HG02943 (cell line): Measurements from ENCODE around the gene LRCH1.

ENCODE experiments used
- ATAC-seq: cut with Tn5 transposase; IDR thresholded peaks from one replicate; pipeline ENCODE4 v1.9.1; 2021; ENCODE audit warnings: mild to moderate bottlenecking, low read depth, moderate library complexity; ENCODE audit not compliant: unreplicated experiment

Gene LRCH1

DNA sequence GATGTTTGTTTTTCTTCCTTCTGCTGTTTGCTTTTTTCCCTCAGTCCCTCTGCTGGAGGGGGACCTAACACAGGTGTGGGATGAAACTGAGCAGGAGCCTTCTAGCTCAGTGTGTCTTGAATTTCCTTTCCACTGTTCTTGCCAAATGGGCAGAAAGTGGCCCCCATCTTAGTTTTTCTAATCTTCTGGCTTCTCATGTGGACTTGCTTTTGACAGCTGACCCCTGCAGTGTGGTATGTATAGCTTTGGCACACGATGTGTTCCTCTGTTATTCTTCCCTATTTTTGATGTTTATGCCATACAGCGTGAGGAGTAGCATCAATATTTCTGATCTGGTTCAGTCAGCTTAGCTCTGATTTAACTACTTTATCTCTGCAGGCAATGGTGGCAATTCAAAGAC, 8.3 kb downstream of the LRCH1 start:
- no peak for ATAC-seq

DNA sequence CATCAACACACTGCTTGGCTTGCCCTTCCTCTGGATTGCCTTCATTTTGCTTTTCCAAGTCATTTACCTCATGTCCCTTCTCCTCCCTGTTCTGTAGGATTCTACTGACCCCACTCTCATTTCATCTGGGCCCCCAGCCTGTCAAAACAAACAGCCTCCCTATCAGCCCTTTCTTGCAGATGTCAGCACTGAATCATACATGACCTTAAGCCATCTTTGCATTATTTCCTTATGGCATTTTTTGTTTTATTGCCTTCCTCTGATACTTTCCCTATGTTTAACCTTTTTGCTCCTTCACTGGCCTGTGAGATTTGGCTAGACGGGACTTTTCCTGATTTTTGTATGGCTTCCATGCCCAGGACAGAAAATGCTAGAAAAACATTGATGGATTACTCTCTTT, 8.7 kb downstream of the LRCH1 start:
- no peak for ATAC-seq

DNA sequence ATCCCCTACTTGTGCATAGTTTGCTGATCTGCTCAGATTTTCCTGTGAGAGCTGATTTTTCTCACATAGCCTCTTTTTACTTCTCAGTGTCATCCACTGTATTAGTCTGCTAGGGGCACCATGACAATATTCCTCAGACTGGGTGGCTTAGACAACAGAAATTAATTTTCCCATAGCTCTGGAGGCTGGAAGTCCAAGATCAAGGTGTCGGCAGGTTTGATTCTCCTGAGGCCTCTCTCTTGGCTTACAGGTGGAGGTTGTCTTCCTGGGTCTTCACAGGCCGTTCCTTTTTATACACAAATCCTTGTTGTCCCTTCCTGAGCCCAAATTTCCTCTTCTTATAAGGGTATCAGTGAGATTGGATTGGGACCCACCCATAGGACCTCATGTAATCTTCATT, 9.2 kb downstream of the LRCH1 start:
- no peak for ATAC-seq

DNA sequence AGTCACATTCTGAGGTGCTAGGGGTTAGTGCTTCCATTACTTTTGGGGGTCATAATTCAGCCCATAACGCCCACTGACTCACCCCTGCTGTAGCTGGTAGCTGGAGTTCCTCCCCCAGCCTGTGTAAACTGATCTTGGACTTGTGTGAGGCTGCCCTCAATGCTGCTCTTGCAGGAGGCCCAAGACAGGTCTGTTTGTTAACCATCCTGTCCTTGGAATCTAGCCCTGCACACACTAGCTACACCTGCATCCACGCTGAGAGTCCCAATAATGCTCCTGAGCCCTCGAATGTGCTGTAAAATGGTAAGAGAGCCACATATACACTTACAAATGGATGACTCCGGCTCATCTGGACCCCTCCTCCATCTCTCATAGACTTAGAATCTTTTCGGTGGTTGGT, 9.6 kb downstream of the LRCH1 start:
- ATAC-seq = no peak

DNA sequence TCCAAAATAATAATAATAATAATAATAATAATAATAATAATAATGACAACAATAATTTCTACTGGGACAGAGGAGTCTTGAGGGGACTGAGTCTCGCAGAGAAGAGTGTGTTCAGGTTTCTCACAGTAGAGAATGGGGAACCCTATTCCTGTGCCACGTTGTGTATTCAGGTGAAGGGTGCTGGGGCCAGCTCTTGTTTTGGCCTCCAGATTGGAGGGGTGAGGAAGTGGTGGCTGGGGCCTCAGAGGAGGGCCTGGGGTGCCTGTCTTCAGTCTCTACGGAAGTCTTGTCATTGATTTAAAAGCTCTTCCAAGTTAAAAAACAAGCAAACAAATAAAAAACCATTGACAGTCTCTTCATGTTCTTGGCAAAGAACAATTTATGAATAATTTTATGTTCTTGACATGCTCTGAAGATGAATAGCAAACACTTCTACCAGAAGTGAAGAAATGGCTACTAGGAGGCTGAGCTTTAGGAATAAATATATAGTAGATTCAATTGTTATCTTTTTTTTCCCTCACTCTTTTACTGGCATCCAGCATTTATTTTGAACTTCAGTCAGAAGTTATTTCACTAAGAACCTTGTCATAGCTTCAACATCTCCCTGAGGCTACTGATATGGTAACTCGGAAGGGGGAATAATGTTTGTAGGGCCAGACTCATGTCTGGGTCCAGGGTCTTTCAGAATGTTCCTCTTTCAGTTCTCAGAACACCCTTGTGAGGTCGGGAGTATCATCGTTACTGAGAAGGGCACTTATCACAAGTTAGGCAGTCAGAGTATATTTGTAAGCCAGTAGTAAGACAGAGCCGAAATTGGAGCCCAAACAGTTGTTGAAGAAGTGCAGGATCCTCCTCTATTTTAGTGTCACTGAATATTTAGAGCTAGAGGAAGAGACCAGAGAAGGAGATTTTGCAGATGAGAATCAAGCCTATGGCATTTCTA, 13.1 kb downstream of the LRCH1 start:
- ATAC-seq = no peak

DNA sequence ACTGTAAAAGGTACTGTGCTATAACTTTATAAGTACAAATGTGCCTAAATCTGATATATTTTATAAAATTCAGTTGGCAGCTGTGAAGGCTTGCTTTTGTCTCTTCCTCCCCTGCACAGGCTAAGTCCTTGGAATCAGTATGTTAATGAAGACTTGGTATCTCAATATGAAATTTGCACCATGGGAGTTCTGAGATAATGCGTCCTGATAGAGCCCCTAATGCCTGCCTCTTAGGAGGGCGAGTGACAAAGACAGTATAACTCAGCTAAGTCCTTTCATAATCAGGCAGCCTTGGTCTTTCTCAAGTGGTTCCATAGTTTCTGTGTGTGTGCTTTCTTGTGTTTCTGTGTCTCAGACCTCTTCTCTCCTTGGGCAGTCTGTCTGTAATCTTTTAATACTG, 14.7 kb downstream of the LRCH1 start:
- no peak for ATAC-seq

DNA sequence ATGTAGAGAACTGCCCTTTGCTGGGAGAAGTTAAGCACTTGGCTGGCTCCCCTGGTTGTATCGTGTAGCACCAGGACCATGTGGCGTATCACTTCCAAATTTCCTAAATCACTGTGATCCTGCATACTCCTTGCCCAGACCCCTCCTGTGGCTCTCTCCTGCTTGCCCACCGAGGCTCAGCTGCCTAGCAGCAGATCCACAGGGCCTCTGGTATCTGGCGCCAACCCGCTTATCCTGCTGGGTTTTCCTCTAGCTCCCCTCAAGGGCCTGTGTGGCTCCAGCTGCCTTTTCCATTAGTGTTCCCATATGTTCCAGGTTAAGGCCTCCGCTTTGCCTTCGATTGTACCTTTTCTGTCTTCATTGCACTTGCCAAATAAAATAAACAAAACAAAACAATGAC, 16.5 kb downstream of the LRCH1 start:
- ATAC-seq = no peak

DNA sequence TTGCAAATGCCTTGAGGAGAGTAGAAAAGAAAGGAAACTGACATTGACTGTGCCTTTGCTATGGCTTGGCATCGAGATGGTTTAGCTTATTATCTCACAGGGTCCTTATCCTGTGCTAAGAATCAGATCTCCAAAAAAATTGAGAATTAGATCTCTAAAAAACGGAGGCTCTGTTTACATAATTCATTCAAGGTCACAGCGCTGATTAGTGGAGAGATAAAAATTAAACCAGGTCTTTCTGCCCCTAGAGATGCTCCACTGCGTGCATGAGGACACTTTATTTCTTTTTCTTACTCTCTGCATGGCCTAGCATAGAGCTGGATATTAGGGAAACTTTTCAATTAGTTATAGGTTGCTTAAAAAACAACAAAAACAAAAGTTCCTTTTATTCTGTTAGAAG, 17.3 kb downstream of the LRCH1 start:
- no peak for ATAC-seq

DNA sequence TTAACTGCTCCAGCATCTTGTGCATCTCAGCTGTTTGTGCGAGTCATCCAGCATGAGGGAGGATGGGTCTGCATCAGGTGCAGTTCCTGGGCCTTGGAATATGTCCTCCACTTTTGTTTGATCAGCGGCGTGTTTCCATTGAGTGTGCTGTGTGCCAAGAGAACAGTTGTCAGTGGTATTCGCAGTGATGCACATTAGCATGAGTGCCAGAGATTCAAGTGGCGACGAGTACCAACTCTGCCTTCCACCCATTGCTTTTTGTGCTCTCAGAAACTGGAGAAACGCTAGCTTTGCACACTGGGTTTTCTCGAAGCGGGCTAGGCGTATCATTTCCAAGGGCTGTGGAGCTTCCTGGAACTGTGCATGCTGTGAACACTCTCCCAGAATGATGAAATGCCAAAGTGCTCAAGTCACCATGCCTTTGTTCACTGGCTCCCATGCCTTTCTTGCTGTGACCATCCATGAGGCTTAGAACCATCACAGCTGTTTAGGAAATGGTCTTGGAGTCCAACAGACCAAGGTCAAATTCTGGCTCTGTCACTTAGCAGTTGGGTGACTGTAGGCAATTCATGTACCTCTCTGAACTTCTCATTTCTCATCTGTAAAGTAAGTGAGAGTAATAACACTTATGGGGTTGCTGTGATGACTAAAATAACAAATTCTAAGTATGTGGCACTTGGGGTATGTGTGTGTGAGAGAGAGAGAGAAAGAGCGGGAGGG, 18.4 kb downstream of the LRCH1 start:
- ATAC-seq = no peak

DNA sequence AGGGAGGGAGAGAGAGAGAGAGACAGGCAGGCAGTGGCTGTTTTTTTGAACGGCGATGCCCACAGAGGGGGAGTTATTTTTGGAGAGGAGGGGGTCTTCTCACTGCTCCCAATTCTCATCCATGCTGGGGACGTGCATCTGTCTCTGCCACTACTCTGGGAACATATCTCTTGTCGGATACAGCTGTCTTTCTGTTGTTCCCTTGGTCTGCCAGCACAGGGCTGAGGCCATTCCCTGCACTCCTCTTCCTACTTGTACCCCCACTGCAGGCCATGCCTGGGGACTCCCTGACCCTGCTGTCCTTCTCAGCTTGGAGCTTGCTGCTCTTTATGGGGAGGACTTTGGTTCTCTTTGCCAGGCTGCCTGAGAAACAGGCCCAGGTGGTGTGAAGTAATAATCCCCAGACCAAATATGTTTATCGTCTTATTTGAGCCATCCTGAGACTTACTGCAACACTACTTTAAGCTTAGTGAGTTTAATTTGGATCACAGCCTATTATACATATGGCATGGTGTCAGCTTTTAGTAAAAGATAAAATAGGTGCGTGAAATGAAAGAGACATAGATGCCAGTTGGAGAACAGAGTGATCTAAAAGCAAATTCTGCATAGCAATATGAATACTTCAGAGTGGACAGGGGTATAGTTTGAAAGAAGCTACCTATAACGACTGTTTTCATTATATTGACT, 19.1 kb downstream of the LRCH1 start:
- ATAC-seq = no peak

DNA sequence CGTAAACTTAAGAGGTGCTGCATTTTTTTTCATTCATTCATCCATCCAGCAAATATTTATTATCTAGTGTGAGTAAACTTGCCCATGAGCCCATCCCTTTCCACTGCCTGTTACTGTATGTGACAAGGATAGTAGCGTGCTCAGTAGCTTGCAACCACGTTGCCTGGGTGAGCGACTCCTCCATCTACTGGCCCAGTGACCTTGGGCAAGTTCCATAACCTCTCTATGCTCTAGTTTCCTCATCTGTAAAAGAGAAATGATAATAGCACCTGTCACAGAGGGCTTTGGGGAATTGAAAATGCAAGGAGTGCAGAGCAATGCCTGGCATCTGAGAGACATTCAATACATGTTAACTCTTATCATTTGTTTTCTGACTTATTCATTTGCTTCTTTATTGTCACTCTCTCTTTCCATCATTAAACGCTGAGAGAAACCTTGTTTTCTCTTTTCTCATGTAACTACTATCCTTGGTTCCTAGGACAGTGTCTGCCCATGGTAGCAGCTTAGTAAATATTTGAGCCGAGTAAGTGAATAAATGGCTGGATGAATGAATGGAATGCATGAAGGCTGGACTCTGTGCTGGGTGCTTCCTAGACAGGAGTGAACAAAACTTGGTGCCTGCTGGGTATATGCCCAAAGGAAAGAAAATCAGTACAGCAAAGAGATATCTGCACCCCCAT, 19.9 kb downstream of the LRCH1 start:
- ATAC-seq = no peak

DNA sequence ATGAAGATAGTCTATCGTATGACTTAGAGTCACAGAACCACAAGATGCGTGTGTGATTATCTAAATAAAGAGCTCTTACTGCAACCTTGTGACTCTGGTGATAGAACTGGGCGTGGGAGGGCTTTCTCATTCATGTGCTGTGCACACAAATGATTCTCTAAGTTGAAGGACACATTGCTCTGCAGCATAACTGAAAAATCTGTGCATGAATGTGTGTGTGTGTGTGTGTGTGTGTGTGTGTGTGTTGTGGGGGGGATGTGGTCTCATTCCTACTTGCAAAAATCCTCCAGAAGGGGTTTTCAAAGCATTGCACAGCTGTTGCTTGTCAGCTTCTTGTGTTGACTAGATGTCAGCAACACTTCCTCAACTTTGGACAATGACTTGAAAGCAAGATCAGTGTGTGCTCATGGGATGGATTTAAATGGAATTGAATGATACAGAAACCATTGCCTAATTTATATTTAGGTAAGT, 22.4 kb downstream of the LRCH1 start:
- ATAC-seq = no peak

DNA sequence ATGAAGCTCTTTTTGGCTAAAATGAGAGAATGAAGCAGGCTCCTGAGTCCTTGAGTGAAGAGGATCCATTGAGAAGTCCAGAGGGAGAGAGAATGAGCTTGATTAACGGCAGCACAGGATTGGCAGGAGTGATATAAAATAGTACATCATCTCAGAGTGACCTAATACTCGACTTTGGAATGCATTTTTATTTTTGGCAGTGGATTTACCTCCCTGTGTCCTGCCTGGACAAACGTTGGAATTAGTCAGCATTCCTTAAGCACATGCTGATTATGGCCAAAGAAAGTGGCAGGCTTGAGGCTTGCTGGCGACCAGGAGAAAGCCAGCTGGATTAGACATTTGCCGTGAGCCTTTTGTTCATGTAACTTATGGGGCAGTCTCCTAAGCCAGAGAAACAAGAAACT, 22.9 kb downstream of the LRCH1 start:
- no peak for ATAC-seq

DNA sequence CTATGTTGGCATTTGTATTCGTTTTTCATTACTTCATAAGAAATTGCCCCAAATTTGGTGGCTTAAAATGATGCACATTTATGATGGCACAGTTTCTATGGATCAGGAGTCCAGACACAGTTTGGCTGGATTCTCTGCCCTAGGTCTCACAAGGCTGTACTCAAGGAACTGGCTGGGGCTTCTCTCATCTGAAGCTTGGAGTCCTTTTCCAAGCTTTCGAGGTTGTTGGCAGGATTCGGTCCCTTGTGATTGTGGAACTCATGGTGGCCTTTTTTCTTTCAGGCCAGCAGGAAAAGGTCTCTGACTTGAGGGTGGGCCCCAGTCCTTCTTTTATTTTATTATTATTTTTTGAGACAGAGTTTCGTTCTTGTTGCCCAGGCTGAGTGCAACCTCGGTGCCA, 23.8 kb downstream of the LRCH1 start:
- no peak for ATAC-seq

DNA sequence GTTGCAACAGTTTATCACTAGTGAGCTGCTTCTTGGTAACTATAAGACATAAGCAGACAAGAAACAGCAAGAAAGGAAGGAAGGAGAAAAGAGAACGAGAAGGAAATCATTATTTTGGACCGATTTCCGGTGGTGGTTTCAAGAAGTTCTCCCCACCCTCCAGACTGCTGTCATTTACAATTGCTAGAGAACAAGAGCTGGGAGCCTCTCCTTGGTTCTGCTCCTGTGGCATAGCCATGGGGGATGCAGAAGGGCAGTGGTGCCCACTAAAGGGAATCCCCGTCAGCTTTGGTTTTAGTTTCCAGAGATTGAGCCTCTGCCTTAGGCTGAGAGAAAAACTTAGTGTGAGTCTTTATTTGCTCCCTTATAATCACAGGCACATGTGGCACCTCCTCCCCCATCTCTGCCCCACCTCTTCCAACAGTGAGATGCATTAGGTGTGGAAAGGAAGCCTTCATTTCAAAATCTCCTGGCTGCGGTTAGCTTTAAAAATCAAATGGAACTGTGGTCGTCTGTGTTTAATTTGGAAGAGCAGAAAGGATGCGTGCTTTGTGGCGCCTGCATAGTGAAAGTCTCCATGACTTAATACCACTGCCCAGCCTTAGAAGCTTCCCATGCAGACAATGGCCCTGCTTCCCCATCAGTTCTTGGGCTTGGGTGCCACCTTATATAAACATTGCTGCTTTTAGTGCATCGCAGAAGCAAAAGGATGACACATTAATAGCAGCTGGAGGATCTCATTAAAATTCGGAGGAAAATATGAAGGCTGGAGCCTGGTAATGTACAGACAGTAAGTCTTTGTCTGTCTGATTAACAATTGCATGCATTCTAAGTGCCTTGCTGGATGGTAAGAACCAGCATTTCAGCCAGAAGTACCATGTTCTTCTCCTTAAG, 25.0 kb downstream of the LRCH1 start:
- ATAC-seq = no peak

DNA sequence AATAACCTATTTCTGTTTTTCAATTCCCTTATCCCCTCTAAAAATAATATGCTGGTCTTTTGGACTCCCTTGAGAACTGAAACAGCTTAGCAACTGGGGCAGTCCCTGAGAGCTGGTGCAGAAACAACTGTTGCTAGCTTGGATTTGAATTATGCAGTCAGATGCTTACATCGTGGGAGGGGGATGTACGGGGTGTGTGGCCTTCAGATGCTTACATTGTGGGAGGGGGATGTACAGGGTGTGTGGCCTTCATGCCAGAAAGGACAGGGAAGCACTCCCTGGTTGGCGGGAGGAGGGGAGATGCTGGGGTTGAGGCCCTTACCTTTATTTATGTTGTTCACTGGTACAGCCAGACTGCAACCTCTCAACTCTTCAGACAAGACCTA, 25.6 kb downstream of the LRCH1 start:
- ATAC-seq = no peak

DNA sequence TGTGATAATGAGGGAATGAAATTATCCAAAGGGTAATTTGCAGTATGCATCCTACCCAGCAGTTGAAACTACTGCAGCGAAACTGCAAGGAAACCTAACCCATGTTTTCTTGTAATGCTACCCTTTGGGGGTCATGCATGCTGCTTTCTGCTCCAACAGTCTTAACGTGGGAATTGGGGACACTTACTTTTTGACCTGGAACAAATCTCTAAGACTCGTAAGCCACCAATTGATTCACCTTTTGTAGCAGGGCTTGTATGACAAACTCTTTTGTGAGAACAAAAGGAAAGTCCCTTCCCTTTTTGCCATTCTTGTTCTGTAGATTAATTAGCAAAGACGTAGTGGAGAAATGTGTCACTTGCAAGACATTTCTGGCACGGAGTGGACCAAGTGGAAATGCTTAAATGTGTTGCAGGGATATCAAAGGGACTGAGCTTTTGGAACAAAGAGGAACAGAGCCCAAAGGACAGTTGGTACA, 27.4 kb downstream of the LRCH1 start:
- no peak for ATAC-seq

DNA sequence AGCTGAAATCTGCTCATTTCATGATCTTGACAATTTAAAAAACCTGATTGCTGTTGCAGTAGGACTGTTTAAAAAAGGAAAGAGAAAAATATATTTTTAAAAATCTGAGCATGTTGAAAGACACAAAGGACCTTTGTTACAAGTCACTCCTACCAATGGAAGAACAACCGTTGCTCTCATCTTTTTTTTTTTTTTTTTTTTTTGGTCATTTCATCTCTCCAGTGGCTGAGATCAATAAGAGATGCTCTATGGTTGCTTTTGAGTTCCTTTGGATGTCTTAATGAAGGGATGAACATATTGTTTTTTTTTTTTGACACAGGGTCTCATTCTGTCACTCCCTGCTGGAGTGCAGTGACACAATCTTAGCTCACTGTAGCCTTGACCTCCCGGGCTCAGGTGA, 29.2 kb downstream of the LRCH1 start:
- ATAC-seq = no peak

DNA sequence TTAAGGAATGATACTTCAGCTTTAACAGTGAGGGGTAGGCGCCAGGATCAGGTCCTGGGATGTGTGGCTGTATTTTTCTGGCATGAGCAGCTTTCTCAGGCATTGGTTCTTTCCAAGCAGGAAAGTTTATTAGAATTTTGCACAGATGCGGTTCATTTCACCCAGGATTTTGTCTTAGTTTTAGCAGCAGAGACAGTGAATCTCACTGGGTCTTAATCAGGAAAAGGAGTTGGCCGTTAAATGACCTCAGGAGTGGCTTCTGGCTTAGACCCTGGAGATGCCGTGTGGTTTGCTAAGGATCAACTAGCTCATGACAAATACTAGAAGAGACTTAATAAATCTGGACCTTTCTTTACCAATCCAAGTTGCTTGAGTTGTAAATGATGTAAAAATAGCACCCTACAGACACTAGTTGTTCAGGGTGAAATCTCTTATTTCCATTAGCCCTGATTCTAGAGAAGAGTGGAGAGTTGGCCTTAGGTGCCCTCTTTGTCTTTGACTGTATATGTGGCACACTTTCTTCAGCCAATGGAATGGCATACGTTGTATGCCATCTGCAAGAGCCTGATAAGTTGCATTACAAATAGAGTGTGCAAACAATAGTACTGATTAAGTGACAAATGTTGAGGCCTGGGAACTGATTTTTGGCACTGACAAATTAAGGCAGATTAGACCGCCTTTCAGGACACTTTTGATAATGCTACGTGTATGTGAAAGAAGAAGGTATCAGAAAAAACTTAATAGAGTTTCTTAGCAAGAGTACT, 34.0 kb downstream of the LRCH1 start:
- no peak for ATAC-seq
